22Rv1 (cell line): ENCODE data around the gene ABHD6.
"Not testable (repeated sequence)": the region's sequence is repeated elsewhere in the genome, so short reads cannot be mapped to it uniquely, and the experiment has no call there.

Experiments
- H3K27ac ChIP-seq: fragments of 450-650 bp; 2 replicates; pipeline ENCODE4 v1.5.1; 2017
- CTCF ChIP-seq: fragments of 450-650 bp; IDR thresholded peaks from 2 replicates; pipeline ENCODE4 v1.5.1; 2017; ENCODE audit warnings: mild to moderate bottlenecking
- ZFX ChIP-seq: fragments of 450-650 bp; IDR thresholded peaks from 2 replicates; pipeline ENCODE4 v1.6.1; 2017; ENCODE audit warnings: antibody characterized with exemption, borderline replicate concordance

The ABHD6 gene

DNA sequence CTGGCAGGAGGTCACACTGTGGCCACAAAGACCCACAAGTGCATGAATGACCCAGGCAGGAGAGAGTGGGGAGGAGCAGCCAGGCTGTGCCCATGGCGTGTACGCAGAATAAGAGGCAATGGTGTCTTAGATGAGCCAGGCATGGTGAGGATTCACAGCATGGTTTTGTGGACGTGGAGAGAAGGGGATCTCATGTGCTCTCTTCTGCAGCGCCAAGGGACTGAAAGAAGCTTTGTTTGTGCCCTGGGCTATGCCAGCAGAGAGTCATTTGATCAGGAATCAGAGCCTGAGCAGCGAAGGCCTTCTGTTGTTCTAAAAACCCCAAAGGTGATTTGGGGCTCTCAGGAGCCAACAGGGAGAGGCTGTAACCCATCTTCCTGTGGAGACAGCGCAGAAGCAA is 49.8 kb downstream of the ABHD6 start:
- TF ChIP-seq CTCF: no peak
- no peak for TF ChIP-seq ZFX
- H3K27ac ChIP-seq: no peak overlapping the region

DNA sequence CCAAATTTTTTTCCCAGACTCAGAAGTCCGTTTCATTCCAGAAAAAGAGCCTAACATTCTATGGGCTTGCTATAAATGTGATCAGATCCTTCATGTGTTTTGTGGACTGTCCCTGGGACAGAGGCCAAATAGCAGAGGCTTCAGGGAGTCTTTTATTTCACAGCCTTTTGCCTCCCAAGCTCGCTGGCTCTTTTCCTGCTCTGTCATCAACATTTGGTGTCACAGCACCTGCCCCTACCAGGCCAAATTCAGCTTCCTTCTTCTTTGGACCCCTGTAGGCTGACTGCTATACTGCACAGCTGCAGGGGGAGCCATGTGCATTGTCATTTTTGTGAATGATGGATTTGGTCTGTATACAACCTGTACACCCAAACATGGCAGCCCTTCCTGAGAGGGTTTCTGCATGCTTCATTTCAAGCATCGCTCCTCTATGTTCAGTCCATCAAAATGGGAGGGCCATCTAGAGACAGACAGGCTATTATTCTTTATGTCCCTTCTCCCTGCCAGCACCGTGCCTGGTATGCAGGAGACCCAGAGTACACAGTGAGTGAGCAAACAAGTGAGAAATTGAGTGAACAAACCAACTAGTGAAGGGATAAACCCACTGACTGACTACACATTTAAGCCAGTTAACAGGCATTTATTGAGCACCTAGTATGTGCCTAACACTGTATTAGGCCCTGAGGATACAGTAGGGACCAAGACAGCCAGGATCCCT is 50.6 kb downstream of the ABHD6 start:
- no peak for TF ChIP-seq CTCF
- no peak for TF ChIP-seq ZFX
- no peak overlapping the region for H3K27ac ChIP-seq

DNA sequence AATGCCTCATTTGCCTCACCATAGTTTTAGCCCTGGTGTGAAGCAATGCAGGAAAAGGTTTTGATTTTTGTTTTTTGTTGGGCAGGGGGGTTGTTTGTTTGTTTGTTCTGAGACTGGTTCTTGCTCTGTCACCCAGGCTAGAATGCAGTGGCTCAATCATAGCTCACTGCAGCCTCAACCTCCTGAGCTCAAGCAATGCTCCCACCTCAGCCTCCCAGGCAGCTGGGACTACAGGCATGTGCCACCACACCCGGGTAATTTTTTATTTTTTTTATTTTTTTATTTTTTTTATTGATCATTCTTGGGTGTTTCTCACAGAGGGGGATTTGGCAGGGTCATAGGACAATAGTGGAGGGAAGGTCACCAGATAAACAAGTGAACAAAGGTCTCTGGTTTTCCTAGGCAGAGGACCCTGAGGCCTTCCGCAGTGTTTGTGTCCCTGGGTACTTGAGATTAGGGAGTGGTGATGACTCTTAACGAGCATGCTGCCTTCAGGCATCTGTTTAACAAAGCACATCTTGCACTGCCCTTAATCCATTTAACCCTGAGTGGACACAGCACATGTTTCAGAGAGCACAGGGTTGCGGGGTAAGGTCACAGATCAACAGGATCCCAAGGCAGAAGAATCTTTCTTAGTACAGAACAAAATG is 51.5 kb downstream of the ABHD6 start:
- not testable (repeated sequence) for H3K27ac ChIP-seq

DNA sequence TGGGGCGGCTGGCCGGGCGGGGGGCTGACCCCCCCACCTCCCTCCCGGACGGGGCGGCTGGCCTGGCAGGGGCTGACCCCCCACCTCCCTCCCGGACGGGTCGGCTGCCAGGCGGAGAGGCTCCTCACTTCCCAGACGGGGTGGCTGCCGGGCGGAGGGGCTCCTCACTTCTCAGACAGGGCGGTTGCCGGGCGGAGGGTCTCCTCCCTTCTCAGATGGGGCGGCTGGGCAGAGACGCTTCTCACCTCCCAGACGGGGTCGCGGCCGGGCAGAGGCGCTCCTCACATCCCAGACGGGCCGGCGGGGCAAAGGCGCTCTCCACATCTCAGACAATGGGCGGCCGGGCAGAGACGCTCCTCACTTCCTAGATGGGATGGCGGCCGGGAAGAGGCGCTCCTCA is 52.9 kb downstream of the ABHD6 start:
- not testable (repeated sequence) for H3K27ac ChIP-seq

- H3K27ac ChIP-seq: no peak overlapping the region
- TF ChIP-seq CTCF (no peak), ZFX (no peak)
These were observed 54.2 kb downstream of the ABHD6 start for GRCh38 chr3:58291671-58292338.

DNA sequence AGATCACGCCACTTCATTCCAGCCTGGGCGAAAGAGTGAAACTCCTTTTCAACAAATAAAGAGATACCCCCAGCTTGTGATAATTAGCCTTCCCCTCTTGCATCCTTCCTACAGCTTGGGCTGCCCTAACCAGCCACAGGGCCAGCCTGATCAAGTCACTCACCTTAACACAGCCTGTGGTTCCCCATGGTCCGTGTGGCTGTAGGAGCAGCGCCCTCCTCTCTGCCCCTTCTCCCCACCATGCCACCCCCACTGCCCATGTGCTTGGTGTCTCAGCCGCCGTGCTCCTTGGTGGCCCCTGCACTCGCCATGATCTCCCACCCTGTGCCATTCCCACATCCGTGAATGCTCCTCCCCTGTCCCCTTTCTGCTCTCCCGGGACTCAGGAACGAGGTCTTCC is 55.3 kb downstream of the ABHD6 start:
- H3K27ac ChIP-seq: no peak overlapping the region
- TF ChIP-seq CTCF: no peak
- no peak for TF ChIP-seq ZFX

GRCh38 chr3:58293516-58293915 is 55.9 kb downstream of the ABHD6 start:
- no peak overlapping the region for H3K27ac ChIP-seq
- TF ChIP-seq CTCF (no peak), ZFX (no peak)

DNA sequence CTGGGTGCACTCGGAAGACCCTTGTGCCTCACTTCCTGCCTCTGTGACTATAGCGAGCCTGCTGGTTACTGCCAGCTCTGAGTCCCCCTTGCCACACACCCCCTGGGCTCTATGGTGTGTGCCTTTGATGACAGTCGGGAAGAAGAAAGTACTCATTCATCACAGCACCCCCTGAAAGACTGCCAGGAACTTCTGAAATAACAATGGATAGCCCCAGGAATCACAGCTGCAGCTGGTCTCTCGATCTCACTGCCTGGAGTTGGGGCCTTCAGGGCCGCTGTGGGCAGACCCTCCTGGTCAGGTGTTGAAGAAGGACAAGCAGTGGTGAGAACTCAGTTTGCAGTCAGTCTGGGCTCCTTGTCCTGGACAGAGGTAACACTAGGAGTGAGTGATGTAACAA is 58.7 kb downstream of the ABHD6 start:
- TF ChIP-seq CTCF (no peak), ZFX (no peak)
- no peak overlapping the region for H3K27ac ChIP-seq
